K562 (cell line): ENCODE measurements around the gene STK16. TPM values are rescaled to one million over a fixed set of nuclear protein-coding genes. Genes with fewer than 3 reads are reported as not detected.

Experiments
- ATF7 ChIP-seq: fragments of 450-650 bp; IDR thresholded peaks from 2 replicates; pipeline ENCODE4 v1.7.1; 2014; ENCODE audit warnings: mild to moderate bottlenecking, moderate library complexity
- DIDO1 ChIP-seq: fragments of 450-650 bp; IDR thresholded peaks from 2 replicates; pipeline ENCODE4 v1.6.1; 2016; ENCODE audit warnings: low read depth, missing biosample characterization, missing genetic modification characterization
- EHMT2 ChIP-seq: fragments of 450-650 bp; IDR thresholded peaks from 2 replicates; pipeline ENCODE4 v1.6.1; 2018; ENCODE audit warnings: antibody characterized with exemption
- ELK3 ChIP-seq: fragments of 450-650 bp; formaldehyde crosslinking; IDR thresholded peaks from 2 replicates; pipeline ENCODE4 v1.4.0; 2020; ENCODE audit warnings: mild to moderate bottlenecking
- ETV6 ChIP-seq, 3 experiments: fragments of 150-350 bp in 1 of 3; sonication (generic) in 1 of 3; formaldehyde crosslinking in 1 of 3; IDR thresholded peaks; 2 replicates each; pipeline versions ENCODE4 v1.6.1 to v1.8.0; 2014 to 2022; ENCODE audit warnings: borderline replicate concordance in 2 of 3, low read depth in 2 of 3, antibody characterized with exemption in 1 of 3, low read length in 1 of 3, mild to moderate bottlenecking in 1 of 3, missing genetic modification reagents in 1 of 3
- EWSR1 ChIP-seq: fragments of 450-650 bp; IDR thresholded peaks from 2 replicates; pipeline ENCODE4 v1.6.1; 2018; ENCODE audit warnings: borderline replicate concordance, mild to moderate bottlenecking, low read depth, moderate library complexity; ENCODE audit not compliant: partially characterized antibody
- JUND ChIP-seq, 2 experiments: IDR thresholded peaks; 2 replicates in 1 of 2; 3 replicates in 1 of 2; pipeline ENCODE4 v1.6.1; 2011; ENCODE audit warnings: borderline replicate concordance in 2 of 2, low read depth in 2 of 2, low read length in 2 of 2, improper control_type of control experiment in 1 of 2, missing biosample characterization in 1 of 2, missing genetic modification characterization in 1 of 2, missing genetic modification reagents in 1 of 2
- KAT8 ChIP-seq: fragments of 450-650 bp; IDR thresholded peaks from 2 replicates; pipeline ENCODE4 v1.6.1; 2016; ENCODE audit warnings: low read depth, mild to moderate bottlenecking
- LARP7 ChIP-seq: fragments of 450-650 bp; IDR thresholded peaks from 2 replicates; pipeline ENCODE4 v1.6.1; 2016
- MEF2A ChIP-seq: IDR thresholded peaks from 2 replicates; pipeline ENCODE4 v1.6.1; 2011; ENCODE audit warnings: low read depth, mild to moderate bottlenecking, low read length, moderate library complexity; ENCODE audit not compliant: control insufficient read depth
- OTX1 ChIP-seq: fragments of 450-650 bp; formaldehyde crosslinking; IDR thresholded peaks from 2 replicates; pipeline ENCODE4 v1.4.0; 2022; ENCODE audit warnings: mild to moderate bottlenecking
- PML ChIP-seq: IDR thresholded peaks from 2 replicates; pipeline ENCODE4 v1.6.1; 2012; ENCODE audit warnings: low read length, inconsistent platforms
- PTRF ChIP-seq: fragments of 450-650 bp; IDR thresholded peaks from 2 replicates; pipeline ENCODE4 v1.6.1; 2016; ENCODE audit warnings: mild to moderate bottlenecking, missing genetic modification characterization, missing compliant biosample characterization
- PTTG1 ChIP-seq: fragments of 450-650 bp; IDR thresholded peaks from 2 replicates; pipeline ENCODE4 v1.6.1; 2016; ENCODE audit warnings: low read depth, mild to moderate bottlenecking, missing genetic modification characterization, missing compliant biosample characterization
- RAD51 ChIP-seq: fragments of 450-650 bp; IDR thresholded peaks from 2 replicates; pipeline ENCODE4 v1.7.1; 2016; ENCODE audit warnings: low read depth, mild to moderate bottlenecking, borderline replicate concordance
- RHOXF2B ChIP-seq: fragments of 250-450 bp; sonication (Bioruptor Pico); conservative IDR thresholded peaks from 2 replicates; pipeline ENCODE4 v1.5.1; 2021
- ZFP91 ChIP-seq: sonication (generic); formaldehyde crosslinking; IDR thresholded peaks from 2 replicates; pipeline ENCODE4 v1.8.0; 2022; ENCODE audit warnings: mild to moderate bottlenecking, missing genetic modification reagents
- ZNF217 ChIP-seq: sonication (generic); formaldehyde crosslinking; IDR thresholded peaks from 2 replicates; pipeline ENCODE4 v1.8.0; 2022; ENCODE audit warnings: mild to moderate bottlenecking, missing genetic modification reagents
- ZNF277 ChIP-seq: fragments of 250-450 bp; sonication (Bioruptor Pico); IDR thresholded peaks from 2 replicates; pipeline ENCODE4 v1.8.0; 2022; ENCODE audit warnings: inconsistent platforms, mild to moderate bottlenecking, moderate library complexity, borderline replicate concordance
- ZNF280B ChIP-seq: fragments of 250-450 bp; sonication (Bioruptor Pico); IDR thresholded peaks from 2 replicates; pipeline ENCODE4 v1.5.1; 2021; ENCODE audit warnings: mild to moderate bottlenecking
- ZNF584 ChIP-seq: fragments of 200-800 bp; sonication (Bioruptor generic); IDR thresholded peaks from 2 replicates; pipeline ENCODE4 v1.6.1; 2016; ENCODE audit warnings: low read depth, mild to moderate bottlenecking, missing genetic modification characterization, missing compliant biosample characterization
- polyA plus RNA-seq, 8 experiments: library from polyadenylated mRNA; depleted of rRNA in 4 of 8; stranded (reverse) in 5 of 8; unstranded in 3 of 8; fragments of >200 nt; fragmentation: Nextera tagmentation in 2 of 8; fragmentation: Illumina TruSeq in 1 of 8; extraction: Ambion mirVana in 2 of 8; extraction: Trizol in 1 of 8; gene quantifications; 2 replicates each; pipeline versions ENCODE4 v1.2.1 to v1.2.3, GENCODE V29; 2011 to 2014; ENCODE audit warnings: inconsistent platforms in 1 of 8, missing spikeins in 1 of 8
- total RNA-seq, 7 experiments: library from RNA; depleted of rRNA in 6 of 7; stranded (reverse); fragments of >200 nt in 6 of 7; fragmentation: Illumina TruSeq in 2 of 7; extraction: Trizol in 2 of 7; gene quantifications; 2 replicates each; pipeline versions ENCODE4 v1.2.1 to v1.2.3, GENCODE V29; 2011 to 2021; ENCODE audit warnings: low replicate concordance in 1 of 7

The STK16 gene
- total and polyA plus RNA-seq, 9 of the 15 experiments (the other 6 are each of a cell fraction or from before 2014, with no cell fraction given): 5.4 to 36.2 (median 17.8) TPM

GRCh38 chr2:219218732-219219701 is 26.3 kb upstream of the STK16 start, which contains the start of gene ABCB6 (continued):
- no peak for TF ChIP-seq ELK3
- no peak for TF ChIP-seq ZNF584 (CRISPR knock-in tag)
- TF ChIP-seq PTTG1 (tag): no peak
- no peak for TF ChIP-seq EWSR1
- TF ChIP-seq JUND (IDR thresholded peaks at IDR 0.05; ENCODE audit: borderline replicate concordance, low read depth, low read length): peak; percentile 26; the same call in 1 of the 2 replicates
- TF ChIP-seq JUND (tag; IDR thresholded peaks at IDR 0.05; ENCODE audit: borderline replicate concordance, low read depth, low read length): no peak; the same call in 2 of the 3 replicates
- TF ChIP-seq ATF7: peak; percentile 31; the same call in 1 of the 2 replicates
- TF ChIP-seq EHMT2: no peak
- TF ChIP-seq ZNF280B (CRISPR knock-in tag): no peak
- no peak for TF ChIP-seq MEF2A
- TF ChIP-seq LARP7: no peak
- no peak for TF ChIP-seq RHOXF2B (CRISPR knock-in tag)
- TF ChIP-seq DIDO1 (tag): no peak
- no peak for TF ChIP-seq ZFP91 (CRISPR knock-in tag)
- TF ChIP-seq OTX1 (CRISPR knock-in tag): no peak
- TF ChIP-seq PML: peak; percentile 50; the same call in 1 of the 2 replicates
- TF ChIP-seq PTRF: no peak
- TF ChIP-seq ZNF277 (CRISPR knock-in tag): no peak
- TF ChIP-seq ZNF217: no peak
- TF ChIP-seq KAT8: no peak
- no peak for TF ChIP-seq ETV6 (IDR thresholded peaks at IDR 0.05; ENCODE audit: borderline replicate concordance in 1 of 2, low read depth in 2 of 2, low read length in 1 of 2)
- no peak for TF ChIP-seq ETV6 (CRISPR knock-in tag; IDR thresholded peaks at IDR 0.05; ENCODE audit: borderline replicate concordance)
- peak; percentile 96 for TF ChIP-seq RAD51
